IMR-90 (cell line): Measurements from ENCODE around the gene SCYGR1. TPM values are rescaled to one million over a fixed set of nuclear protein-coding genes. Genes with fewer than 3 reads are reported as not detected.

Source experiments
- ATAC-seq: fragments of 200-7000 bp; cut with Tn5 transposase; 2 replicates; pipeline ENCODE4 v1.9.1; 2020; ENCODE audit warnings: low read depth, mild to moderate bottlenecking, moderate library complexity
- BruUV-seq: library from RNA; stranded (reverse); fragments of 400-500 nt; replicated peaks from 2 replicates; lab custom pipeline; 2021; lab: Mats Ljungman, UMichigan
- CTCF ChIA-PET: fragments of 300-600 bp; formaldehyde crosslinking; extraction: SDS; loops from one replicate; lab custom pipeline; 2021; ENCODE audit warnings: antibody characterized with exemption; lab: Yijun Ruan, JAX
- POLR2A ChIA-PET: fragments of 300-600 bp; sonication (Branson Sonifier 250); formaldehyde crosslinking; loops from one replicate; lab custom pipeline; 2022; ENCODE audit warnings: antibody characterized with exemption; ENCODE audit not compliant: unreplicated experiment; lab: Charles Lee
- DNase-seq: peaks from one replicate; pipeline ENCODE4 v3.0.0; 2013
- H2AFZ ChIP-seq: replicated peaks from 2 replicates; pipeline ENCODE3; 2013; ENCODE audit warnings: low read length, mild to moderate bottlenecking; ENCODE audit not compliant: poor library complexity
- H2AK5ac ChIP-seq: 2 replicates; pipeline ENCODE4 v1.6.1; 2013; ENCODE audit warnings: low read depth, low read length, inconsistent platforms
- H2AK9ac ChIP-seq: replicated peaks from 2 replicates; pipeline ENCODE3; 2013; ENCODE audit warnings: mild to moderate bottlenecking, low read depth, low read length, moderate library complexity; ENCODE audit not compliant: poor library complexity
- H2BK120ac ChIP-seq: 2 replicates; pipeline ENCODE4 v1.6.1; 2013; ENCODE audit warnings: low read depth, low read length, inconsistent platforms
- H2BK15ac ChIP-seq: 3 replicates; pipeline ENCODE4 v1.6.1; 2013; ENCODE audit warnings: low read depth, low read length, inconsistent platforms
- H2BK20ac ChIP-seq: 2 replicates; pipeline ENCODE4 v1.6.1; 2013; ENCODE audit warnings: low read depth, mild to moderate bottlenecking, inconsistent platforms, low read length, moderate library complexity
- H2BK5ac ChIP-seq: 2 replicates; pipeline ENCODE4 v1.6.1; 2013; ENCODE audit warnings: mild to moderate bottlenecking, low read depth, low read length, inconsistent platforms; ENCODE audit not compliant: poor library complexity, severe bottlenecking
- H3K14ac ChIP-seq: replicated peaks from 2 replicates; pipeline ENCODE4 v1.6.1; 2013; ENCODE audit warnings: low read depth, low read length, inconsistent platforms
- H3K18ac ChIP-seq: 2 replicates; pipeline ENCODE4 v1.6.1; 2013; ENCODE audit warnings: low read depth, low read length, control low read depth
- H3K23ac ChIP-seq: 2 replicates; pipeline ENCODE4 v1.6.1; 2013; ENCODE audit warnings: low read depth, low read length, inconsistent platforms
- H3K27ac ChIP-seq: 2 replicates; pipeline ENCODE4 v1.5.1; 2013; ENCODE audit warnings: mild to moderate bottlenecking, control low read depth, low read length; ENCODE audit not compliant: insufficient read depth
- H3K27me3 ChIP-seq: 2 replicates; pipeline ENCODE4 v1.6.1; 2013; ENCODE audit warnings: low read length; ENCODE audit not compliant: control insufficient read depth, insufficient read depth
- H3K36me3 ChIP-seq: 2 replicates; pipeline ENCODE4 v1.6.1; 2013; ENCODE audit warnings: low read length, mixed read lengths; ENCODE audit not compliant: control insufficient read depth, insufficient read depth
- H3K4ac ChIP-seq: 2 replicates; pipeline ENCODE4 v1.6.1; 2013; ENCODE audit warnings: low read depth, low read length, inconsistent platforms
- H3K4me1 ChIP-seq: 2 replicates; pipeline ENCODE4 v1.6.1; 2013; ENCODE audit warnings: low read length, mixed read lengths; ENCODE audit not compliant: control insufficient read depth, insufficient read depth
- H3K4me2 ChIP-seq: 2 replicates; pipeline ENCODE4 v1.6.1; 2013; ENCODE audit warnings: low read depth, mild to moderate bottlenecking, control low read depth, low read length, moderate library complexity
- H3K4me3 ChIP-seq: 2 replicates; pipeline ENCODE4 v1.5.1; 2013; ENCODE audit warnings: low read depth, mild to moderate bottlenecking, control low read depth, low read length, moderate library complexity; ENCODE audit not compliant: insufficient read depth
- H3K56ac ChIP-seq: 2 replicates; pipeline ENCODE4 v1.6.1; 2013; ENCODE audit warnings: low read length, inconsistent platforms; ENCODE audit not compliant: insufficient read depth; ENCODE audit errors: extremely low read depth
- H3K79me1 ChIP-seq, 2 experiments: 2 replicates each; pipeline ENCODE4 v1.6.1; 2013; ENCODE audit warnings: low read length in 2 of 2, inconsistent platforms in 1 of 2, low read depth in 1 of 2
- H3K9ac ChIP-seq: 2 replicates; pipeline ENCODE4 v1.6.1; 2013; ENCODE audit warnings: low read depth, low read length, control low read depth
- H3K9me1 ChIP-seq: 2 replicates; pipeline ENCODE4 v1.6.1; 2013; ENCODE audit warnings: low read length, inconsistent platforms; ENCODE audit not compliant: insufficient read depth
- H3K9me3 ChIP-seq: 2 replicates; pipeline ENCODE4 v1.6.1; 2013; ENCODE audit warnings: low read length; ENCODE audit not compliant: control insufficient read depth, insufficient read depth
- H4K20me1 ChIP-seq: 2 replicates; pipeline ENCODE4 v1.6.1; 2013; ENCODE audit warnings: low read length, inconsistent platforms; ENCODE audit not compliant: insufficient read depth
- H4K5ac ChIP-seq: 2 replicates; pipeline ENCODE4 v1.6.1; 2013; ENCODE audit warnings: mild to moderate bottlenecking, low read depth, low read length, control low read depth
- H4K8ac ChIP-seq, 2 experiments: 2 replicates each; pipeline ENCODE4 v1.6.1; 2013; ENCODE audit warnings: low read depth in 2 of 2, low read length in 2 of 2, control low read depth in 1 of 2, inconsistent platforms in 1 of 2
- H4K91ac ChIP-seq: 2 replicates; pipeline ENCODE4 v1.6.1; 2013; ENCODE audit warnings: low read depth, low read length, inconsistent platforms; ENCODE audit not compliant: insufficient read depth
- BHLHE40 ChIP-seq: fragments of 150-350 bp; IDR thresholded peaks from 2 replicates; pipeline ENCODE4 v1.6.1; 2016; ENCODE audit warnings: mild to moderate bottlenecking, low read depth, low read length
- FOS ChIP-seq: fragments of 150-350 bp; IDR thresholded peaks from 2 replicates; pipeline ENCODE4 v1.6.1; 2016; ENCODE audit warnings: low read depth, low read length
- MAFK ChIP-seq: IDR thresholded peaks from 2 replicates; pipeline ENCODE4 v1.6.1; 2012; ENCODE audit warnings: low read depth, low read length, improper control_type of control experiment
- MAZ ChIP-seq: IDR thresholded peaks from 2 replicates; pipeline ENCODE4 v1.6.1; 2012; ENCODE audit warnings: low read depth, mild to moderate bottlenecking, low read length, improper control_type of control experiment, moderate library complexity, borderline replicate concordance
- NFE2L2 ChIP-seq: fragments of 150-350 bp; IDR thresholded peaks from 2 replicates; pipeline ENCODE4 v1.6.1; 2016; ENCODE audit warnings: low read depth, mild to moderate bottlenecking, low read length
- WGBS, 2 experiments: methylation state at CpG; one replicate each; pipeline versions ENCODE4 v1.1.5 to v1.1.7; 2013; ENCODE audit warnings: missing lambda C conversion rate in 2 of 2; ENCODE audit not compliant: insufficient read length in 1 of 2; ENCODE audit errors: extremely low coverage in 2 of 2; 5-methylcytosine and 5-hydroxymethylcytosine counted together
- dilution Hi-C: fragments of 300-500 bp; cut with HindIII; formaldehyde crosslinking; loops from one replicate; pipeline ENCODE4 v1.14.3; 2018; ENCODE audit warnings: low sequenced_read_pairs; ENCODE audit not compliant: unreplicated experiment
- in situ Hi-C: fragments of 300-500 bp; cut with MboI; formaldehyde crosslinking; loops from 3 replicates; pipeline ENCODE4 v1.14.3; 2019; ENCODE audit warnings: low sequenced_read_pairs, inconsistent platforms, mixed read lengths
- intact Hi-C: fragments of 100-400 bp; cut with micrococcal nuclease; formaldehyde crosslinking; loops from 2 replicates; pipeline ENCODE4 v1.10.0; 2022
- polyA plus RNA-seq, 3 experiments: library from polyadenylated mRNA; depleted of rRNA; stranded (reverse); fragments of >200 nt; gene quantifications; 2 replicates each; pipeline ENCODE4 v1.2.3, GENCODE V29; 2012; ENCODE audit warnings: low replicate concordance in 1 of 3
- total RNA-seq: library from RNA; depleted of rRNA; stranded (reverse); fragments of >200 nt; gene quantifications from 2 replicates; pipeline ENCODE4 v1.2.3, GENCODE V29; 2012
- TF ChIP-seq, protein P1 (sequence below): fragments of 150-350 bp; IDR thresholded peaks from 2 replicates; pipeline ENCODE4 v1.6.1; 2016; ENCODE audit warnings: low read depth, mild to moderate bottlenecking, low read length, moderate library complexity, borderline replicate concordance

The SCYGR1 gene
- total and polyA plus RNA-seq, 2 of the 4 experiments (the other 2 are of a cell fraction), result not detected

DNA sequence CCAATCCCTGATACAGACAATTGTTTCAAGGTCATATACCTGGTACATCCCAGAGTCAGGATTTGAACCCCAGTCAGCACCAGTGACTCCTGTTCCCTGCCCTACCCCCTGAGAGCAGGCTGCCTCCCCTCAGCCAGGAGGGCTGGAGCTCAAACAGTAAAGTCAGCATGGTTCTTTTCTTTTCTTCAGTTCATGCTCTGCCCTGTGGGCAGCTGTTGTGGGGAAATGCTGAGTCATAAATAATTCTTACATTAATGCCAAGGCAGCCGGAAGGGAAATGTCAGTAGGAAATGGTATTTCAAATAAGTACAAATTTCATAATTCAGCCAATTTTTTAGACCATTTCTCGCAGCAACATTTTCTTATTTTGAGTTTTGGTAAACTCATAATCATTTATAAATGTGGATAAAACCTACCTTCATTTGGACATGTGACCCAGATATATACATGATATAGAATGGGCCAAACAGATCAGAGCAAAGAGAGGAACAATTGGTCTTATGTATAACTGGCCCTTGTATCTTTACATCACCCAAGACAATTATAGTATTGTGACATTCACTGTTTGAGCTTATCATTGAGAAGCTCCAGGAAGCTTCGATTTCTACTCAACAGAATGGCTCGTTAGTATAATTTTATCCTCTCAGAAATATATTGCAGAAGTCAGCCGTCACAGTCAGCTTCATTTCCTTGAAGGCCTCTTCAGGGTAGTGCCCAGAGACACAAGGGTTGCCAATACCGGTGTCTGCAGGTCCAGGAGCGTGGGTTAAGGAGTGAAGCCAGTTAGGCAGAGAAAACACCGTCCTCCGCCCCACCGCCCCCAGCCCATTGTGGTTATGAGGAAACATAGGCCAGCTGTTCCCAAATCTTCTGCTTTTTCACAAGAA is 28.0 kb upstream of the SCYGR1 start:
- peak overlapping the region; percentile 64 to 87; a peak in 3 of 4 replicates for H4K8ac ChIP-seq
- CTCF ChIA-PET, result interaction anchor here (0.6 to 3.2 kb wide), 6 partner anchors 10 to 420 kb away, joined by 3 to 10 read pairs (median 4); no protein-coding TSS in a partner anchor
- no peak overlapping the region for H3K23ac ChIP-seq

More for the DNA sequence above, 28.0 kb upstream of the SCYGR1 start:
- peak overlapping the region; percentile 70 for H3K14ac ChIP-seq
- peak; percentile 70 for ATAC-seq
- peak overlapping the region; percentile 67 for H2BK20ac ChIP-seq
- no peaks in the 10 kb centered on the region for H3K27me3 ChIP-seq
- peak; percentile 69 for DNase-seq
- BruUV-seq, result no TSS peak
- in situ Hi-C loops, result no loop called here
- peaks cover 4% of the 10 kb centered on the region for H3K4me1 ChIP-seq
- 100% methylated on average over 2 of the region's 10 CpGs; no CpG with 5 or more reads in 1 of the 2 experiments for WGBS, 2 experiments
- peak overlapping the region; percentile 79; the same call in 1 of the 3 replicates for H2BK15ac ChIP-seq
- H3K4ac ChIP-seq, result peak overlapping the region; percentile 55
- peak overlapping the region; percentile 75 for H2BK120ac ChIP-seq
- peak overlapping the region; percentile 62 for H2BK5ac ChIP-seq
- 0 out of 2 replicates have a peak overlapping the region, but pooled peaks have one; percentile 53 for H3K9ac ChIP-seq
- H2AFZ ChIP-seq, result peak overlapping the region; percentile 82
- H3K9me1 ChIP-seq, result no peaks in the 10 kb centered on the region
- intact Hi-C loops, result loop anchor here (2.0 kb wide), 1 partner anchor 31 kb away; no protein-coding TSS in a partner anchor
- H4K20me1 ChIP-seq, result no peaks in the 10 kb centered on the region
- H3K36me3 ChIP-seq, result no peaks in the 10 kb centered on the region
- peak overlapping the region; percentile 86; the same call in 1 of the 2 replicates for H2AK5ac ChIP-seq
- TF ChIP-seq NFE2L2 (peak; percentile 96), FOS (peak; percentile 26; the same call in 1 of the 2 replicates), BHLHE40 (no peak), MAFK (peak; percentile 92), MAZ (no peak)
- TF ChIP-seq, protein P1, sequence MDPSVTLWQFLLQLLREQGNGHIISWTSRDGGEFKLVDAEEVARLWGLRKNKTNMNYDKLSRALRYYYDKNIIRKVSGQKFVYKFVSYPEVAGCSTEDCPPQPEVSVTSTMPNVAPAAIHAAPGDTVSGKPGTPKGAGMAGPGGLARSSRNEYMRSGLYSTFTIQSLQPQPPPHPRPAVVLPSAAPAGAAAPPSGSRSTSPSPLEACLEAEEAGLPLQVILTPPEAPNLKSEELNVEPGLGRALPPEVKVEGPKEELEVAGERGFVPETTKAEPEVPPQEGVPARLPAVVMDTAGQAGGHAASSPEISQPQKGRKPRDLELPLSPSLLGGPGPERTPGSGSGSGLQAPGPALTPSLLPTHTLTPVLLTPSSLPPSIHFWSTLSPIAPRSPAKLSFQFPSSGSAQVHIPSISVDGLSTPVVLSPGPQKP, result no peak
- peak overlapping the region; percentile 91 for H4K5ac ChIP-seq
- no peaks in the 10 kb centered on the region for H3K79me1 ChIP-seq
- peak overlapping the region; percentile 95 for H3K27ac ChIP-seq
- peak overlapping the region; percentile 62 for H4K91ac ChIP-seq
- dilution Hi-C loops, result no loop called here
- no peaks in the 10 kb centered on the region for H3K9me3 ChIP-seq
- H3K18ac ChIP-seq, result peak overlapping the region; percentile 89
- no peak overlapping the region for H3K56ac ChIP-seq
- POLR2A ChIA-PET, result no interaction called here
- no peak overlapping the region for H3K4me2 ChIP-seq
- H2AK9ac ChIP-seq, result no peak overlapping the region
- no peak overlapping the region for H3K4me3 ChIP-seq
